Kidney (tissue), 14 donors: Measurements from ENCODE around the gene CADPS. TPM values are rescaled to one million over a fixed set of nuclear protein-coding genes. Genes with fewer than 3 reads are reported as not detected.

Experiments
- DNase-seq, 5 donors: peaks; one replicate each; pipeline ENCODE4 v3.0.0-alpha.2; 2013 to 2020
- FAIRE-seq: peaks from 2 replicates; lab custom pipeline; 2012; peaks lifted over from hg19 to GRCh38; lab: Jason Lieb, UNC
- H3K27ac ChIP-seq, 2 donors: one replicate each; pipeline ENCODE4 v1.7.0; 2013; ENCODE audit warnings: low read depth in 2 of 2, low read length in 2 of 2, inconsistent platforms in 1 of 2
- H3K27me3 ChIP-seq: one replicate; pipeline ENCODE4 v1.7.1; 2013; ENCODE audit warnings: low read length, inconsistent platforms; ENCODE audit not compliant: control insufficient read depth, insufficient read depth
- H3K36me3 ChIP-seq, 3 donors: one replicate each; pipeline versions ENCODE4 v1.7.0 to v1.7.1; 2013; ENCODE audit warnings: low read length in 3 of 3, control low read depth in 1 of 3, inconsistent platforms in 1 of 3; ENCODE audit not compliant: insufficient read depth in 3 of 3, control insufficient read depth in 2 of 3
- H3K4me1 ChIP-seq, 3 donors: one replicate each; pipeline versions ENCODE4 v1.7.0 to v1.7.1; 2013; ENCODE audit warnings: low read length in 3 of 3, inconsistent platforms in 1 of 3, low read depth in 1 of 3; ENCODE audit not compliant: control insufficient read depth in 2 of 3, insufficient read depth in 2 of 3
- H3K4me3 ChIP-seq, 3 donors: one replicate each; pipeline versions ENCODE4 v1.7.0 to v1.8.1; 2013; ENCODE audit warnings: low read length in 3 of 3, control low read depth in 1 of 3, inconsistent platforms in 1 of 3
- H3K9ac ChIP-seq, 3 donors: one replicate each; pipeline versions ENCODE4 v1.7.0 to v1.7.1; 2013; ENCODE audit warnings: low read length in 3 of 3, control low read depth in 1 of 3, inconsistent platforms in 1 of 3
- H3K9me3 ChIP-seq, 3 donors: one replicate each; pipeline versions ENCODE4 v1.7.0 to v1.7.1; 2013; ENCODE audit warnings: low read length in 3 of 3, control low read depth in 1 of 3, inconsistent platforms in 1 of 3; ENCODE audit not compliant: control insufficient read depth in 2 of 3, insufficient read depth in 1 of 3
- CTCF ChIP-seq: IDR thresholded peaks from 3 replicates; pipeline ENCODE4 v1.5.1; 2012; ENCODE audit warnings: mild to moderate bottlenecking, moderate library complexity, borderline replicate concordance; ENCODE audit not compliant: insufficient read depth; ENCODE audit errors: extremely low read depth
- intact Hi-C: fragments of 100-400 bp; cut with DNase I; formaldehyde crosslinking; loops from one replicate; pipeline ENCODE4 v1.11.1; 2022
- polyA plus RNA-seq: library from polyadenylated mRNA; stranded (reverse); fragments of 350-450 nt; fragmentation: Illumina TruSeq; extraction: RNeasy Lipid Tissue Mini Kit (QIAGEN cat#74804); gene quantifications from one replicate; pipeline ENCODE4 v1.2.3, GENCODE V29; 2014; ENCODE audit warnings: low read depth, low replicate concordance; ENCODE audit not compliant: insufficient read depth
- total RNA-seq: library from RNA; stranded (reverse); fragmentation: NEBNext Ultra II Directional; extraction: Animal tissue kit (Norgen Biotek cat#: 25700); gene quantifications from one replicate; pipeline ENCODE4 v1.2.1, GENCODE V29; 2021
- donor health status: control.
- donor health status: control.
- donor health status: control.
- donor health status: control.
- donor health status: control.
- donor health status: DM: yes; HTN: yes; CAD: no.
- donor health status: Normal renal cell carcinoma (clear cell type).

The CADPS gene
- total and polyA plus RNA-seq, 2 donors from 2014 or later: 0.98 TPM; not detected in 1

- intact Hi-C loops: no loop called here
- no peaks in the 10 kb centered on the region for H3K9me3 ChIP-seq
- H3K36me3 ChIP-seq: no peaks in the 10 kb centered on the region
- TF ChIP-seq CTCF: no peak
- no peaks in the 10 kb centered on the region for H3K27me3 ChIP-seq
- FAIRE-seq (no peak), DNase-seq (no peak)
- no peak overlapping the region for H3K9ac ChIP-seq
- H3K4me1 ChIP-seq: no peaks in the 10 kb centered on the region
- no peak overlapping the region for H3K27ac ChIP-seq
- H3K4me3 ChIP-seq: no peak overlapping the region
Observed at GRCh38 chr3:62632510-62633294, 242.5 kb downstream of the CADPS start.

GRCh38 chr3:62631488-62631887 lies 243.7 kb downstream of the CADPS start:
- Histone ChIP-seq H3K4me1 (no peaks in the 10 kb centered on the region), H3K36me3 (no peaks in the 10 kb centered on the region), H3K9me3 (no peaks in the 10 kb centered on the region), H3K4me3 (no peak overlapping the region), H3K27ac (no peak overlapping the region), H3K9ac (no peak overlapping the region), H3K27me3 (no peaks in the 10 kb centered on the region)
- TF ChIP-seq CTCF: no peak
- intact Hi-C loops: no loop called here
- DNase-seq (peak in 2 of 5 donors; percentile 6 to 40), FAIRE-seq (no peak)

GRCh38 chr3:62630664-62631063 lies 244.6 kb downstream of the CADPS start:
- H3K9me3 ChIP-seq: no peaks in the 10 kb centered on the region
- intact Hi-C loops: no loop called here
- FAIRE-seq (no peak), DNase-seq (no peak)
- H3K27ac ChIP-seq: no peak overlapping the region
- no peaks in the 10 kb centered on the region for H3K27me3 ChIP-seq
- no peak overlapping the region for H3K4me3 ChIP-seq
- TF ChIP-seq CTCF: no peak
- no peak overlapping the region for H3K9ac ChIP-seq
- H3K4me1 ChIP-seq: no peaks in the 10 kb centered on the region
- no peaks in the 10 kb centered on the region for H3K36me3 ChIP-seq
